Ishikawa (cell line): Measurements from ENCODE around the gene MC4R.
A peak's percentile ranks its signal among the peaks of the same experiment; 100 is the strongest.

ENCODE experiments used
- CEBPB ChIP-seq: IDR thresholded peaks from 2 replicates; pipeline ENCODE4 v1.6.1; 2012
- CREB1 ChIP-seq: IDR thresholded peaks from 2 replicates; pipeline ENCODE4 v1.6.1; 2012; ENCODE audit warnings: low read depth
- EGR1 ChIP-seq: IDR thresholded peaks from 2 replicates; pipeline ENCODE4 v1.6.1; 2012
- EP300 ChIP-seq: IDR thresholded peaks from 2 replicates; pipeline ENCODE4 v1.6.1; 2012; ENCODE audit warnings: borderline replicate concordance
- FOXM1 ChIP-seq: IDR thresholded peaks from 2 replicates; pipeline ENCODE4 v1.6.1; 2012; ENCODE audit warnings: low read depth, borderline replicate concordance
- NFIC ChIP-seq: IDR thresholded peaks from 2 replicates; pipeline ENCODE4 v1.6.1; 2012
- RAD21 ChIP-seq: IDR thresholded peaks from 2 replicates; pipeline ENCODE4 v1.6.1; 2012; ENCODE audit warnings: low read depth
- TAF1 ChIP-seq: IDR thresholded peaks from 2 replicates; pipeline ENCODE4 v1.6.1; 2012; ENCODE audit warnings: low read depth, mild to moderate bottlenecking
- TCF12 ChIP-seq: IDR thresholded peaks from 2 replicates; pipeline ENCODE4 v1.6.1; 2012; ENCODE audit warnings: low read depth
- TEAD4 ChIP-seq: IDR thresholded peaks from 2 replicates; pipeline ENCODE4 v1.6.1; 2012
- YY1 ChIP-seq: IDR thresholded peaks from 2 replicates; pipeline ENCODE4 v1.6.1; 2012; ENCODE audit warnings: low read depth
- ZBTB7A ChIP-seq: IDR thresholded peaks from 2 replicates; pipeline ENCODE4 v1.6.1; 2012; ENCODE audit warnings: low read depth
- TF ChIP-seq, protein P1 (sequence below): IDR thresholded peaks from 2 replicates; pipeline ENCODE4 v1.6.1; 2012
- TF ChIP-seq, protein P2 (sequence below): IDR thresholded peaks from 2 replicates; pipeline ENCODE4 v1.6.1; 2012; ENCODE audit warnings: low read depth, mild to moderate bottlenecking
- TF ChIP-seq, protein P3 (sequence below): IDR thresholded peaks from 2 replicates; pipeline ENCODE4 v1.6.1; 2012

The MC4R gene

DNA sequence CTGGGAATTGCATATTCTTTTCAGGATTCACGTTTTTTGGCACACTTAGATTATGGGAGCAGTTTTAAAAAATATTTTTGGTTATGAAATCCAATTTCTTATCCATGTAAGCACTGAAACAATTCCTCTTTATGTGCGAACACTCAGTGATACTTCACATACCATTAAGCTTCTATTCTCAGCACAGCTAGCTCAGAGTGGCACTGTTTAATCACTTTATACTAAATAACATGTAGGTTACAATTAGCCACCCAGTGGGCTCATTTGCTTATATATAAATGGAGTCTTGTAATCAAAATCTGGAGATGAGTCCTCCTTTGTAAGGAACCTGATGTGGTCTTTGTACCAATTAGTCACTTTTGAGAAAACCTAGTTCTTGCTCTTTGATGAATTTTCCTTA is 11.3 kb upstream of the MC4R start:
- TF ChIP-seq ZBTB7A, result no peak
- no peak for TF ChIP-seq RAD21
- TF ChIP-seq EP300, result no peak
- TF ChIP-seq, protein P1, sequence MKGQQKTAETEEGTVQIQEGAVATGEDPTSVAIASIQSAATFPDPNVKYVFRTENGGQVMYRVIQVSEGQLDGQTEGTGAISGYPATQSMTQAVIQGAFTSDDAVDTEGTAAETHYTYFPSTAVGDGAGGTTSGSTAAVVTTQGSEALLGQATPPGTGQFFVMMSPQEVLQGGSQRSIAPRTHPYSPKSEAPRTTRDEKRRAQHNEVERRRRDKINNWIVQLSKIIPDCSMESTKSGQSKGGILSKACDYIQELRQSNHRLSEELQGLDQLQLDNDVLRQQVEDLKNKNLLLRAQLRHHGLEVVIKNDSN, result no peak
- TF ChIP-seq FOXM1, result no peak
- no peak for TF ChIP-seq NFIC
- no peak for TF ChIP-seq TEAD4

DNA sequence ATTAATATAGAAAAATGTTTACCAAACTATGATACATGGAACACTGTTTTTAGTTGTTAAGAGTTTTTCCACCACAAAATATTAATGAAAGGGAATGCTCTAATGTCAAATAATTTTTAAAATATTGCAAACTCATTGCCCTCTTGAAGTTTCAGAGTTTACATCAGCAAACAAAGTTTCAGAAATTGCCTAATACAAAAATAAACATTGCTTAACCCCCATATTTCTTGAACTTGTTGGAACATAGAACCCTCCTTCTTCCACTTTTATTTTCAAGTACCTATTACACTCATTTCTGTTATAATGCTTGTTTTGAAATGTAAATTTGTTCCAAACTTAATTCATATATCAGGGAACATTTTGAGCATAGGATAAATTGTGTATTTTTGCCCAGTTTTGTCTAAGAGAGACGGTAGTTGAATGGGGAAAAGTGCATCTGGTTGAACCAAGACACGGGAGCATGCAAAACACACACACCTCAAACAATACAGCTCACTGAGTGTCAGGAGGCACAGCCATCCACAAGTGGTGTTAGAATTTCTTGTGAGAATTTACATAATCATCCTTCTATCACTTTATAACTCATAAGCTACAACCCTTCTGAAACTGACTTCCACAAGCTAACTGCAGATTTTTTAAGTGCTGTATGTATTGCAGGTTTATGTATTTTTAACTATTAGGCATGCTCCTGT is 5.3 kb upstream of the MC4R start:
- TF ChIP-seq, protein P2, sequence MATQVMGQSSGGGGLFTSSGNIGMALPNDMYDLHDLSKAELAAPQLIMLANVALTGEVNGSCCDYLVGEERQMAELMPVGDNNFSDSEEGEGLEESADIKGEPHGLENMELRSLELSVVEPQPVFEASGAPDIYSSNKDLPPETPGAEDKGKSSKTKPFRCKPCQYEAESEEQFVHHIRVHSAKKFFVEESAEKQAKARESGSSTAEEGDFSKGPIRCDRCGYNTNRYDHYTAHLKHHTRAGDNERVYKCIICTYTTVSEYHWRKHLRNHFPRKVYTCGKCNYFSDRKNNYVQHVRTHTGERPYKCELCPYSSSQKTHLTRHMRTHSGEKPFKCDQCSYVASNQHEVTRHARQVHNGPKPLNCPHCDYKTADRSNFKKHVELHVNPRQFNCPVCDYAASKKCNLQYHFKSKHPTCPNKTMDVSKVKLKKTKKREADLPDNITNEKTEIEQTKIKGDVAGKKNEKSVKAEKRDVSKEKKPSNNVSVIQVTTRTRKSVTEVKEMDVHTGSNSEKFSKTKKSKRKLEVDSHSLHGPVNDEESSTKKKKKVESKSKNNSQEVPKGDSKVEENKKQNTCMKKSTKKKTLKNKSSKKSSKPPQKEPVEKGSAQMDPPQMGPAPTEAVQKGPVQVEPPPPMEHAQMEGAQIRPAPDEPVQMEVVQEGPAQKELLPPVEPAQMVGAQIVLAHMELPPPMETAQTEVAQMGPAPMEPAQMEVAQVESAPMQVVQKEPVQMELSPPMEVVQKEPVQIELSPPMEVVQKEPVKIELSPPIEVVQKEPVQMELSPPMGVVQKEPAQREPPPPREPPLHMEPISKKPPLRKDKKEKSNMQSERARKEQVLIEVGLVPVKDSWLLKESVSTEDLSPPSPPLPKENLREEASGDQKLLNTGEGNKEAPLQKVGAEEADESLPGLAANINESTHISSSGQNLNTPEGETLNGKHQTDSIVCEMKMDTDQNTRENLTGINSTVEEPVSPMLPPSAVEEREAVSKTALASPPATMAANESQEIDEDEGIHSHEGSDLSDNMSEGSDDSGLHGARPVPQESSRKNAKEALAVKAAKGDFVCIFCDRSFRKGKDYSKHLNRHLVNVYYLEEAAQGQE, result no peak
- TF ChIP-seq NFIC, result no peak
- TF ChIP-seq RAD21, result no peak
- TF ChIP-seq, protein P1, result no peak
- no peak for TF ChIP-seq EGR1
- TF ChIP-seq, protein P3, sequence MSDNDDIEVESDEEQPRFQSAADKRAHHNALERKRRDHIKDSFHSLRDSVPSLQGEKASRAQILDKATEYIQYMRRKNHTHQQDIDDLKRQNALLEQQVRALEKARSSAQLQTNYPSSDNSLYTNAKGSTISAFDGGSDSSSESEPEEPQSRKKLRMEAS, result no peak
- no peak for TF ChIP-seq EP300
- no peak for TF ChIP-seq CEBPB
- no peak for TF ChIP-seq TAF1
- no peak for TF ChIP-seq ZBTB7A
- no peak for TF ChIP-seq YY1

DNA sequence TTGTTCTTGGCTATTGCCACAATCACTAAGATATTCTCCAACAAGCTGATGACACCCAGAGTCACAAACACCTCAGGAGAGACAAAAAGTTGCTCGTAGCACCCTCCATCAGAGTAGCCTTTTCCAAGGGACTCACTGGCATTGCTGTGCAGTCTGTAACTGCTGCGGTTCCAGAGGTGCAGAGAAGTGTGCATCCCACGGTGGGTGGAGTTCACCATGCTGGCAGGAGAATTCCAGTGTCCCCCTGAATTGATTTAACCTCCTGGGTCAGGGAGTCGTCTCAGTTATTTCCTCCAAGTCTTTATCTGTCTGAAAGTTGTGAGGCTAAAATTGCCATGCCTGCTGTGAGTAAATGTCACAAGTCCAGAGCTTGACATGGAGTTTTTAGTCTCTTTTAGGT is 443 bp downstream of the MC4R start:
- no peak for TF ChIP-seq CREB1
- TF ChIP-seq, protein P1, result no peak
- no peak for TF ChIP-seq EGR1
- no peak for TF ChIP-seq RAD21
- TF ChIP-seq NFIC, result no peak
- no peak for TF ChIP-seq TCF12
- TF ChIP-seq TAF1, result no peak
- TF ChIP-seq, protein P3, result no peak
- TF ChIP-seq EP300, result no peak
- TF ChIP-seq, protein P2, result no peak
- TF ChIP-seq CEBPB, result no peak
- no peak for TF ChIP-seq YY1

DNA sequence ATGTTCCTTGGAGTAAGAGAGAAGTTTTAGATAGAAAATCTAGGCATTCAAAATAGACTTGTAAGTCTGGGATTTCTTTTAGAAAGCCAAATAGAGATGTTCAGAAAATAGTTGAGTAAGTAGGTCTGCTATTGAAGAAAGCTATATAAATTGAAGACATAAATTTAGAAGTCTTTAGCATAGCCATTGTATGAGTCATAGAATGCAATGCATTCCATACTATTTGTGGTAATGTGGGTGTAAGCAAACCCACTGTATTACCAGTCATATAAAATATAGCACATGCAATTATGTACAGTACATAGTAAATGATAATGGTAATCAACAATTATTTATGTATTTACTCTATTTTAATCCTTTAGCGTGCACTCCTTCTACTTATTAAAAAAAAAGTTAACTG is 14.1 kb downstream of the MC4R start:
- TF ChIP-seq TCF12 (no peak), RAD21 (no peak), TEAD4 (peak; percentile 40; the same call in 1 of the 2 replicates)

DNA sequence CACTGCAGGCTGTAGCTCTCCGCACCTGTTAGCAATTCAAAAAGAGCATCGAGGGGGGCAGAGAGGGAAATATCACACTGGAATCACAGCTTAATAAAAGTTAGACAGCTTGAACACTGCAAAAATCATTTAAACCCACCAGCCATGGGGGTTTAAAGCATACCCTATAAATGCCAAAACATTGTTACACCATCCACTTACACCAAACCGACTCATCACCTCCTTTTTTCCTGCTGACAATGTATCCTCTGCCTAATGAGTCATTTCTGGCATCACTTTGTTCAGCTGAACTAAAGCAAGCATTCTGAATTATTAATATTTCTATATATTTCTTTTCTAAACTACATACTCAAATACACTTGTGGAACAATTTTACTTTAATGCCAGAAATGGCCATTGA is 21.6 kb downstream of the MC4R start:
- TF ChIP-seq NFIC (no peak), TEAD4 (no peak), YY1 (no peak), FOXM1 (no peak), CEBPB (no peak), EP300 (no peak), TAF1 (no peak), TCF12 (no peak), RAD21 (no peak), ZBTB7A (no peak), EGR1 (no peak), CREB1 (no peak)
- TF ChIP-seq, protein P1, result no peak
- TF ChIP-seq, protein P3, result no peak
- TF ChIP-seq, protein P2, result no peak
